ENCODE results near the gene SMIM38. TPM values are rescaled to one million over a fixed set of nuclear protein-coding genes. Genes with fewer than 3 reads are reported as not detected.

Gene SMIM38
- total RNA-seq: 0.99 TPM

DNA sequence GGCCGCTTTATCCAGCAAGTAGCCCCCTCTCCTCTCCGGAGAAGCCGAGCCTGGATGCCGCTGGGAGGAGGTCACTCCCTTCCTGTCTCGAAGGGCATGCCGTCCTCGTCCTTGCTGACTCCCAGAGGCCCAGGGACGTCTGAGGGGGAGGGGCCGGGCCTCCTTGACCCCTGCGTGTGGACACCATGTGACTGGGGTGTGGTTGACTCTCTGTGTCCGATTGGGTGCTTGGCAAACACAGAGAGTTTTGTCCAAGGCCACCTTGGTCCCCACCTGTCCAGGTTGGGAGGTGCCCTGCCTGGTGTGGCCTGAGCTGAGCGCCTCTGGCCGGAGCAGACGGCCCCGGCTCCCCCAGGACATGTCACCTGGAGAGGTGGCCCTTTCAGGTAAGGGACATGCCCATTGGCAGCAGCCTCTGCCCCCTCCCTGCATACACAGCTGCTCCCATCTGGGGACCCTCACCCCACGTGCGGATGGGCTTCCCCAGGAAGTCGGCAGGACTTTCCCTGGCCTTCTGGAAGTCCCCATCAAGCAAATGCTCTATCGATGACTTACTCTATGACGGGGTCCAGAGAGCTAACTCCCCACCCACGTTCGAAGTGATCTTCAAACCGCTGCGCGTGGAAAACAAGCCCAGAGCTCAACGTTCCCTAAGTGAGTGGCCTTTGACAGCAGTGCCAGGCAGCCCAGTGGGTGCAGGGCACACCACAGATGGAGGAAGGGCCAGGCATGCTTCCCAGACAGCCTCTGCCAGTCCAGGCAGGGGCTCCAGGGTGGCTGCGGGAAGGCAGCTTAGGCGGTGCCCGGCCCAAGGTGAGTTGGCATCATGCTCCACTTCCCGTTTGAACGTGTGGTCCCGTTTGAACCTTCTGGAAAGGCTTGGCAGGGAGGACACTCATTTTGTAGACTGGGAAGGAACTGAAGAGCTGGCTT lies at the start of gene SMIM38:
Gene SMIM38, plus strand, starts transcription at position 634 of the 933 bp plus-strand sequence. CDS start 1,912 bp downstream, outside the sequence.

Other genes with a start within 250 kb of the SMIM38 start
- gene MRGPRD, start 174.9 kb upstream of the SMIM38 start, total RNA-seq: not detected
- gene MRGPRF, start 142.7 kb upstream of the SMIM38 start, total RNA-seq: 26.7 TPM
- gene TPCN2, start 107.0 kb upstream of the SMIM38 start, total RNA-seq: 20.8 TPM
- 2.0 TPM for gene MYEOV, start 138.2 kb downstream of the SMIM38 start, total RNA-seq